Upper lobe of left lung (tissue), 6 donors: ENCODE data around the gene UBA6. TPM values are rescaled to one million over a fixed set of nuclear protein-coding genes. Genes with fewer than 3 reads are reported as not detected.

ENCODE experiments used
- ATAC-seq, 2 donors: fragments of 200-7000 bp; cut with Tn5 transposase; one replicate each; pipeline ENCODE4 v1.9.1; 2022; ENCODE audit warnings: mild to moderate bottlenecking in 2 of 2, moderate library complexity in 2 of 2; ENCODE audit not compliant: low FRiP score in 2 of 2
- DNase-seq, 2 donors: peaks; one replicate each; pipeline ENCODE4 v3.0.0-alpha.2; 2019 to 2020
- H3K27ac ChIP-seq, 4 donors: fragments of 200-600 bp; sonication (generic); one replicate each; pipeline ENCODE4 v1.5.1; 2016 to 2019
- H3K27me3 ChIP-seq, 4 donors: fragments of 200-600 bp; sonication (generic); one replicate each; pipeline ENCODE4 v1.5.1; 2017 to 2019
- H3K36me3 ChIP-seq, 4 donors: fragments of 200-600 bp; sonication (generic); one replicate each; pipeline ENCODE4 v1.5.1; 2016 to 2019
- H3K4me1 ChIP-seq, 4 donors: fragments of 200-600 bp; sonication (generic); one replicate each; pipeline ENCODE4 v1.5.1; 2018 to 2019
- H3K4me3 ChIP-seq, 4 donors: fragments of 200-600 bp; sonication (generic); one replicate each; pipeline ENCODE4 v1.5.1; 2017 to 2019; ENCODE audit warnings: mild to moderate bottlenecking in 2 of 4, moderate library complexity in 1 of 4
- H3K9me3 ChIP-seq, 4 donors: fragments of 200-600 bp; sonication (generic); one replicate each; pipeline ENCODE4 v1.5.1; 2018 to 2019
- CTCF ChIP-seq, 6 experiments: fragments of 450-650 bp in 4 of 6; fragments of 200-600 bp in 2 of 6; sonication (generic) in 2 of 6; IDR thresholded peaks; one replicate each; pipeline ENCODE4 v1.5.1; 2016 to 2019; ENCODE audit warnings: antibody characterized with exemption in 6 of 6
- EP300 ChIP-seq, 4 donors: sonication (generic); formaldehyde crosslinking; IDR thresholded peaks; one replicate each; pipeline ENCODE4 v1.5.1; 2017; ENCODE audit warnings: antibody characterized with exemption in 4 of 4, control low read depth in 2 of 4
- POLR2A ChIP-seq, 4 donors: fragments of 450-650 bp; IDR thresholded peaks; one replicate each; pipeline ENCODE4 v1.5.1; 2016 to 2017; ENCODE audit warnings: antibody characterized with exemption in 4 of 4, mild to moderate bottlenecking in 2 of 4
- POLR2AphosphoS5 ChIP-seq, 2 donors: sonication (generic); formaldehyde crosslinking; IDR thresholded peaks; one replicate each; pipeline ENCODE4 v1.5.1; 2017; ENCODE audit warnings: antibody characterized with exemption in 2 of 2
- WGBS, 2 donors: methylation state at CpG; one replicate each; pipeline ENCODE4 v1.1.5; 2017 to 2018; 5-methylcytosine and 5-hydroxymethylcytosine counted together
- total RNA-seq, 6 donors: library from RNA; depleted of rRNA in 4 of 6; stranded (reverse); fragments of >200 nt in 4 of 6; gene quantifications; one replicate each; pipeline versions ENCODE4 v1.1.0 to v1.2.1, GENCODE V29; 2016 to 2021
- donor health status: DM: no; HTN: no; CAD: no; lungs with moderate emphysema.
- donor health status: DM: no; HTN: yes; CAD: no; lungs with severe emphysema.

UBA6 gene
- total RNA-seq, 6 donors from 2014 or later: 13.9 to 63.9 (median 45.2) TPM

GRCh38 chr4:67604749-67605148 lies 96.2 kb downstream of the UBA6 start:
- DNase-seq (no peak), ATAC-seq (no peak)
- no peak for TF ChIP-seq POLR2AphosphoS5 (IDR thresholded peaks at IDR 0.05)
- no peak for TF ChIP-seq POLR2A (IDR thresholded peaks at IDR 0.05)
- no peak for TF ChIP-seq CTCF (IDR thresholded peaks at IDR 0.05)
- no peak for TF ChIP-seq EP300 (IDR thresholded peaks at IDR 0.05)
- Histone ChIP-seq H3K27ac (no peak overlapping the region), H3K27me3 (no peaks in the 10 kb centered on the region), H3K4me1 (no peaks in the 10 kb centered on the region), H3K9me3 (peaks cover 0 to 3% (median 0%) of the 10 kb centered on the region in 4 donors), H3K36me3 (no peaks in the 10 kb centered on the region), H3K4me3 (no peak overlapping the region)
- 84 to 85% methylated on average over 3 of the region's 3 CpGs for whole genome bisulfite sequencing, 2 donors

DNA sequence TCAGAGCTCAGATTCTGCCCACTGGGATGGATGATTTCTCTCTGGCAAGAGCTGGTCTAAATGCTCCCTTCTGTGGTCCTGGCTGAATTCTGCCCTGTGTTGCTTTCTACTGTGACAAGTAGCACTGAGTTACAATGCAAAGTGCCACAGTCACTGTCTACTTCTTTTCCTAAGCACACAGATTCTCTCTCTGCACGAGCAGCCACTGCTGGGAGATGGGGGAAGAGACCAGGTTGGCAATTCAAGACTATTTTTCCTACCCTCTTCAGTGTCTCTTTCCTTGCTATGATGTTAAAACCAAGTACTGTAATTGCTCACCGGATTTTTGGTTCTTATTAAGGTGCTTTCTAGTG lies 97.0 kb downstream of the UBA6 start:
- Histone ChIP-seq H3K27me3 (no peaks in the 10 kb centered on the region), H3K27ac (no peak overlapping the region), H3K4me3 (no peak overlapping the region), H3K4me1 (no peaks in the 10 kb centered on the region), H3K36me3 (no peaks in the 10 kb centered on the region), H3K9me3 (peaks cover 0 to 3% (median 0%) of the 10 kb centered on the region in 4 donors)
- no peak for DNase-seq
- ATAC-seq: no peak
- TF ChIP-seq POLR2A (IDR thresholded peaks at IDR 0.05) (no peak), POLR2AphosphoS5 (IDR thresholded peaks at IDR 0.05) (no peak), EP300 (IDR thresholded peaks at IDR 0.05) (no peak), CTCF (IDR thresholded peaks at IDR 0.05) (no peak)
- 75 to 90% methylated on average over 2 of the region's 2 CpGs for WGBS, 2 donors

GRCh38 chr4:67603310-67604028 lies 97.5 kb downstream of the UBA6 start:
- ATAC-seq: peak in 1 of 2 donors; percentile 30
- TF ChIP-seq EP300 (IDR thresholded peaks at IDR 0.05) (no peak), POLR2A (IDR thresholded peaks at IDR 0.05) (no peak), POLR2AphosphoS5 (IDR thresholded peaks at IDR 0.05) (no peak), CTCF (IDR thresholded peaks at IDR 0.05) (no peak)
- Histone ChIP-seq H3K9me3 (peaks cover 0 to 3% (median 0%) of the 10 kb centered on the region in 4 donors), H3K27ac (no peak overlapping the region), H3K4me1 (no peaks in the 10 kb centered on the region), H3K4me3 (no peak overlapping the region), H3K27me3 (no peaks in the 10 kb centered on the region), H3K36me3 (no peaks in the 10 kb centered on the region)
- WGBS, 2 donors: 90 to 95% methylated on average over 2 of the region's 2 CpGs
- DNase-seq: no peak

DNA sequence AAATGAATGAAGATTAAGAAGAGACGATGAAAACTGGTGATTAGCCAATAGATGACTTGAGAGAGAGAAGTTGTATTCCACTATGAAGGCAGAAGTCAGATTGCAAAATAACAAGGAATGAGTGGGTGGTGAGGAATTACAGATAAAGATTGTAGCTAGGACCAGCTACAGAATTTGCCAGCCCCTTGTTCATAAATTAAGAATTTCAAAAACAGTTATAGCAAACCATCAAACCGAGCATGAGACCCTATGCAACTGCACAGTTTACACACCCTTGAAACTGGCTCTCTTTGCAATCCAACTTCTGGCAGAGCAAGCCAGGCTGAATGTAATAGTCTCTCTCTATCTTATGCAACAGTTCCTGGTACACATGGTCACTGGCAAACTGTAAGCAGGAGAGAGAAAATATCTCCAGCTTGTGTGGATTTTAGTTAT lies 107.2 kb downstream of the UBA6 start:
- Histone ChIP-seq H3K4me1 (no peaks in the 10 kb centered on the region), H3K36me3 (no peaks in the 10 kb centered on the region), H3K9me3 (no peaks in the 10 kb centered on the region), H3K27me3 (no peaks in the 10 kb centered on the region), H3K4me3 (no peak overlapping the region), H3K27ac (no peak overlapping the region)
- TF ChIP-seq POLR2AphosphoS5 (IDR thresholded peaks at IDR 0.05): no peak
- ATAC-seq: peak in 1 of 2 donors; percentile 80
- no peak for DNase-seq
- WGBS, 2 donors: 48 to 62% methylated on average over 2 of the region's 2 CpGs

GRCh38 chr4:67587156-67587555 lies 113.8 kb downstream of the UBA6 start:
- no peaks in the 10 kb centered on the region for H3K27me3 ChIP-seq
- no peak overlapping the region for H3K4me3 ChIP-seq
- 87 to 97% methylated on average over 3 of the region's 3 CpGs for WGBS, 2 donors
- no peak for TF ChIP-seq CTCF (IDR thresholded peaks at IDR 0.05)
- TF ChIP-seq POLR2AphosphoS5 (IDR thresholded peaks at IDR 0.05): no peak
- TF ChIP-seq POLR2A (IDR thresholded peaks at IDR 0.05): no peak
- TF ChIP-seq EP300 (IDR thresholded peaks at IDR 0.05): no peak
- ATAC-seq (no peak), DNase-seq (no peak)
- H3K9me3 ChIP-seq: no peaks in the 10 kb centered on the region
- no peaks in the 10 kb centered on the region for H3K36me3 ChIP-seq
- H3K27ac ChIP-seq: no peak overlapping the region
- H3K4me1 ChIP-seq: no peaks in the 10 kb centered on the region
